Posterior vena cava (tissue), 2 donors: ENCODE results near the gene THADA. TPM values are rescaled to one million over a fixed set of nuclear protein-coding genes. Genes with fewer than 3 reads are reported as not detected.

Experiments
- DNase-seq: peaks from one replicate; pipeline ENCODE4 v3.0.0-alpha.2; 2020; ENCODE audit warnings: low spot score
- intact Hi-C, 2 donors: fragments of 100-400 bp; cut with DNase I; formaldehyde crosslinking; loops; one replicate each; pipeline versions ENCODE4 v1.14.1 to v1.14.2; 2022 to 2023
- total RNA-seq, 2 donors: library from RNA; stranded (reverse); fragmentation: NEBNext Ultra II Directional; extraction: Animal tissue kit (Norgen Biotek cat#: 25700); gene quantifications; one replicate each; pipeline ENCODE4 v1.2.1, GENCODE V29; 2021
- donor health status: DM: yes; HTN: yes; CAD: no.
- donor health status: DM: yes; HTN: yes; CAD: no.

The THADA gene
- total RNA-seq, 2 donors from 2014 or later = 29.9 to 30.7 TPM

DNA sequence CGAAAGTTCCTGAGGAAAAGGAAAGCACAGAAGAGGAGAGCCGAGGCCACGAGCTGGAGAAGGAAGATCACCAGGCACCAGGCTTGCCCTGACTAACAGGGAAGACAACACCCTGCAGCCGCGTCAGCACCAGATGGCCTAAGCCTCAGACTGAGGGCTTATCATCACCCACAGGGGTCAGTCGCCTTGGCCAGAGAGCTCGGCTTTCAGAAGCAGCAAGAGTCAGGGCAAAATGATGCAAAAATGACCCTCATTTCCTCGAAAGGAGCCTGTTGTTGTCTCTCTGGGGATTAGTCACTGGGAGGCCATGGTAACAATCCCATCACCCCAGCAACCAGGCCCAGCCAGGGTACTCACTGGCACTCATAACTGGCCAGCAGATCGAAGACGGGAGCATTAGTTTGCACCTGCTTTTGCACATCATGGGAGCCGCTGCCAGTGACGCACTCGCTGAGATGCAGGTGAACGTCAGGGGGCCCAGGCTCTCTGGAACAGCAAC, 326.7 kb downstream of the THADA start:
- intact Hi-C loops = loop anchor here in 1 of 2 donors (10.0 kb wide), 1 partner anchor 196 kb away; no protein-coding TSS in a partner anchor

DNA sequence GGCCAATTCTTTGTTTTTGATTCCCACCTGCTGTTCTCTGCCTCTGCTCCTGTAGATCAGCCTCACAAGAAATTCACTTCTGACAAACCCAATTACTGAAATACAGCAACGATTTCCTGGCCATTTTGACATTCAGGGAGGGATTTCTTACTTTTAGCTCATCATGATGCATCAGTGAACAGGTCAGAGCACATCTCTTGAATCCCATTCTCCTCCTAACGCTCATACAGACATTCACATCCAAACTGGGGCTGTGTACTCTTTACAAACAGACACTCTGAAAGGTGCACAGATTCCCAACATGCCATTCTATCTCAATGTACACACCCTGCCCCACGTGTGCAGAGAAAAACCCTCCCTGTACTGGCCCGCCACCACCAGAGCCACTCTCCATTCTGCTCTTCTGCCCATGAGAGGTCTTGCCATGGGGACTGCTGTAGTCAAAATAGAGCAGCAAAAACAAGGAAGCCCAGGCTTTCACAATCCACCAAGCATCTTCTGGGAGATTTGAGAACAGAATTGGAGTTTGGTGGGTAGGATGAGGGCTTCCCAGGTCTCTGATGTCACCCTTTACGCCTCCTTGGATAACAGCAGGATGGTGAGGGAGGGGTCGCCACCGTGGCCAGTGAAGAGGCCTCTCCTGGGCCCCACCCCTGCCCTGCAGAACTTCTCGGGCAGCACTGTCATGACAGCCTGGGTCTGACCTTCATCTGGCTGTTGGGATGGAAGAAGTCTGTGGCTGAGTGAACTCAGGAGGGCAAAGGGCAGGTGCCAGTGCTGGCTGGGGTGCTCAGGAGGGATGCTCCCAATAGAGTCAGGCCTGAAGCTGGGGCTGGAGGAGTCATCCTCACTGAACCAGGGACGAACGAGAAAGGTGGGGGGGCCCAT, 327.5 kb downstream of the THADA start:
- intact Hi-C loops = loop anchor here in 1 of 2 donors (10.0 kb wide), 1 partner anchor 196 kb away; no protein-coding TSS in a partner anchor
- DNase-seq = peak; percentile 85

More for the DNA sequence above, 326.7 kb downstream of the THADA start:
- DNase-seq = peak; percentile 98

DNA sequence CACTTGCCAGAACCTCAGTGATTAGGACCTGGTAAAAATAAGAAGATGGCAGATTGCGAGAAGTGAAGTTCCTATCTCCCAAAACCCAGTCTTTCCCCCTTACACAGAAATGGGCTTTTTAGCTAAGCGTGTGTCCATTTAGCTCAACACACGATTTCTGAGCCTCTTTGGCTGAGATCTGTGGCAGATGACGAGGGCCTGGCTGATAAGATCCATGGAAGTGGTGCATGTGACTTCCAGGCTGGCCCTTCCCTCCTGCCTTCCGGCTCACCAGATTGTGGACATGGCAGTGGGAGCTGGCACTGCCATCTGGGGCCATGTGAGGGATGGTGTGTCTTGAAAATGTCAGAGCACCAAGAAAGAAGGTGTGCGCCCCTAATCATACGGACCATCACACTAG, 328.5 kb downstream of the THADA start:
- intact Hi-C loops = loop anchor here in 1 of 2 donors (10.0 kb wide), 1 partner anchor 197 kb away; no protein-coding TSS in a partner anchor
- DNase-seq = no peak

DNA sequence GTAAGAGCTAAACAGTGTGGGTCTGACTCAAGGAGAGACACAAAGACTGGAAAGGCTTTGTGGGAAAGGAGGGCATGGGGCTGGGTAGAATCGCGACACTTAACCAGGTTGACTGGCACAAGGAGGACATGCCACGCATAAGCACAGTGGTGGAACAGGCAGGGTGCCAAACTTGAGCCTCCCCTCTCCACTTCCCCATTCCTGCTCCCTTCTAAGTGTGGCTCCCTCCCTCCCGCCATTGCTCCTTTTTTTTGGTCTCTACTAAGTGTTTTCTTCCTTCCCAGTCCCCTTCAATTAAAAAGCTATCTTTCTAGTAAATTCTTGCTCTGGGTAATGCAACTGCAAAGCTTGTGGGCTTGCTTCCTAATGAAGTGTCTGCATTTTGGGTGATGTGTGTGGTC, 329.1 kb downstream of the THADA start:
- intact Hi-C loops = loop anchor here in 1 of 2 donors (10.0 kb wide), 1 partner anchor 198 kb away; no protein-coding TSS in a partner anchor
- peak; percentile 89 for DNase-seq

DNA sequence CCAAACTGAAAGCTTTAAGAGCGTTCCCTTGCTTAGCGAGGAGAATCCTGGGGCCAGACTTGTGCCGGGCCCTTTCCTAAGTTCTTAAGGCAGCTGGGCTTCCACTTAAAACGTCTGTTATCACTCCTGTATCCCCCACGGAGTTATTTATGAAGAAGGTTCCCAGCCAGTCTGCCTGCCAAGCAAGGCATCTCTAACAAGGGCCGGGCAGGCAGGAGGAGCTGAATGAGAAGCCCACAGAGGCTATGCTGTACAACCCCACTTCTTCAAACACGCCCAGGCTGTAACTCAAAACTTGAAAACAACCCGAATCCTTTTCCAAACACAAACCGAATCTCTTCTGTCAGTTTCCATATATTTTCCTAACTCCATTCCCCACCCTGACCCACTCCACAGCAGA, 330.4 kb downstream of the THADA start:
- DNase-seq = no peak
- intact Hi-C loops = loop anchor here in 1 of 2 donors (10.0 kb wide), 1 partner anchor 199 kb away; no protein-coding TSS in a partner anchor

DNA sequence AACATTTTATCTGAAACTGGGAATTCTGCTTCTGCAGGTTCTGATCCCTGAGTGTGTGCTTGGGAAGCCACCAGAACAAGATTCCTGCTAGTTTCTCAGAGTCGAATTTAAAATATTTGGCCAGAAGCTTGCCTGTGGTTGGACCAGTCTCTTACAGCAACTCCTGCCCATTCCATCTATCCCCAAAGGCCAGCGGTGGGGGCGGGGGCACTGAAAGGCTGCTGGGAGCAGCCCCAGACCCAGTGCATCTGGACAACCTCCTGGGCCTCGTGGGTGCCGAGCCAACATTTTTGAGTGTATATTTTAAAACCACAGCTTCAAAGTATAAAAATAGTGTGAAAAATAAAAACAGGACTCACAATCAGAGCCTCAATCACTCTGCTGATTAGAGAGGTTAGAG, 330.8 kb downstream of the THADA start:
- intact Hi-C loops = loop anchor here in 1 of 2 donors (10.0 kb wide), 1 partner anchor 200 kb away; no protein-coding TSS in a partner anchor

DNA sequence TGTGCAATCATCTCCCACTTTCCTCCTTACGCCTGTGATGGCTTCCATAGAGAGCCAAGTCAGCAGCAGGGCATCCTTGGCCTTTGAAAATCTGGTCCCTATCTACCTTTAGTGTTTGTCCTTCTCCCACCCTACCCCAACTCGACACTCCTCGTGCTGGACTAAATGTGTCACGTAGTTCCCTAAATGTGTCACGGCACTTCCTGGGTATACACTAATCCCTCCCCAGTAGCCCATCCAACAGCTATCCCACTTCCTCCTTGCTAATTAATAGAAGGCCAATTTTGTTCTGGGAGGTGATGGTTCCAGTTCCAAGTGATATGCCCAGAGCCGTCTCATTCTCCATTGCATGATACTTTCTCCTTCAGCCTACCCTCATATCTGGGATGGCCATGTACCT, 332.9 kb downstream of the THADA start:
- intact Hi-C loops = loop anchor here in 1 of 2 donors (10.0 kb wide), 1 partner anchor 202 kb away; no protein-coding TSS in a partner anchor
- no peak for DNase-seq

More for the DNA sequence above, 330.8 kb downstream of the THADA start:
- DNase-seq = peak; percentile 82

DNA sequence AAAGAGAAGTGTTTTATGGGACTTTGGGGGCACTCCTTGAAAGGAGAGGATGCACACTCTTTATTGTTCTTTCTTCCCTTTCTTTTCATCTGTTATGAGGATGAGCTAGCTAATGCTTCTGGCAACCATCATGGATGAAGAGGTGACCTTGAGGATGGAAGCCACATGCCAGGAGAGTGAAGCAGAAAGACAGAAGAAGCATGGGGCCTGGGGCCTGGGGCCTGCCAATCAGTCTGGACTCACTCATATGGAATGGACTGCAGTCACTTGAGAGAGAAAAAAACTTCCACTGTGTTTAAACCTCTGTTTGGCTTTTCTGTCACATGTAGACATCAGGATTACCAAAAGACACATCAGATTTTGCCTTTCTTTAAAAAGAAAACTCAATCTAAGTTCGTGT, 333.6 kb downstream of the THADA start:
- intact Hi-C loops = loop anchor here in 1 of 2 donors (10.0 kb wide), 1 partner anchor 203 kb away; no protein-coding TSS in a partner anchor
- no peak for DNase-seq

DNA sequence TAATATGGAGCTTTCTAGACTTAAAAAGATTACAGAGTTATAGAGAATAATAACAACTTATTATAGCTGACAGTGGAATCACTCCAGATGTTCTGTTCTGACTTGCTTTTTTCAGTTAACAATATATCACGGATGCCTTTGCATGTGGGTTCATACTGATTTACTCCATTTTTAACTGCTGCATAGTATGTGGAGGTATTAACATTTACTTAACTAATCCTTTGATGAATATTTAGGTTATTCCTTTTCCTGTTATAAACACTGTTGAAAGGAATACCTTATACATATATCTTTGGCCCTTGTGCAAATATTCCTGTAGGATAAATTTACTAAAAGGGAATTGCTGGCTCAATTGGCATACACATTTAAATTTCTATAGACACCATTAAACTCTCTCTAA, 336.3 kb downstream of the THADA start:
- no peak for DNase-seq
- intact Hi-C loops = no loop called here

DNA sequence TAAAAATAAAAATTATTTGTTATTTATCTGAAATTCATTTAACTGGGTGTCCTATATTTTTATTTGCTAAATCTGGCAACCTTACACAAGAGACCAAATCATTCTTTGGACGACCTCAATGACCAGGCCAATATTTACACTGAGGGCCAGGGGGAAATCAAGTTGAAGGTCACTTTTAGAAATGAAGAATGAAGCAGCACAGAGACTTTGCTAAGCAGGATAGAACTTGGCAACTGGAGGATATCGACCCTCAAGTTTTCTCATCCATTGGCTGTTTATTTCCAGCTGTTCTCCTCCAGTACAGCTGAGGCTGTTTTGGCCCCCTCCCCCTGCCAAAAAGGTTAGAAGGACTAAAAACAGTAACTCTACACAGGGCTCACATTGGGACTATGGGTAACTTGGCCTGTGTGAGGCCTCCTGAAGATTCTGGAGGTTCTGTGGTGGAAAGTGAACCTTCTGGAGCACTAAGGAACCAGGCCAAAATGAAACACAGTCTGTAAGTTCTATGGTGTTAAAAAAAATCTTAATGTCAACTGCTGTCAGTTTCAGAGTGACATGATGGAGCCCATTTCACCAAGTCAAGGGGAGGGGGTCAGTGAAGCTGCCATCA, 337.2 kb downstream of the THADA start:
- DNase-seq = no peak
- intact Hi-C loops = loop anchor here in 1 of 2 donors (1.0 kb wide), 1 partner anchor 22 kb away; no protein-coding TSS in a partner anchor

DNA sequence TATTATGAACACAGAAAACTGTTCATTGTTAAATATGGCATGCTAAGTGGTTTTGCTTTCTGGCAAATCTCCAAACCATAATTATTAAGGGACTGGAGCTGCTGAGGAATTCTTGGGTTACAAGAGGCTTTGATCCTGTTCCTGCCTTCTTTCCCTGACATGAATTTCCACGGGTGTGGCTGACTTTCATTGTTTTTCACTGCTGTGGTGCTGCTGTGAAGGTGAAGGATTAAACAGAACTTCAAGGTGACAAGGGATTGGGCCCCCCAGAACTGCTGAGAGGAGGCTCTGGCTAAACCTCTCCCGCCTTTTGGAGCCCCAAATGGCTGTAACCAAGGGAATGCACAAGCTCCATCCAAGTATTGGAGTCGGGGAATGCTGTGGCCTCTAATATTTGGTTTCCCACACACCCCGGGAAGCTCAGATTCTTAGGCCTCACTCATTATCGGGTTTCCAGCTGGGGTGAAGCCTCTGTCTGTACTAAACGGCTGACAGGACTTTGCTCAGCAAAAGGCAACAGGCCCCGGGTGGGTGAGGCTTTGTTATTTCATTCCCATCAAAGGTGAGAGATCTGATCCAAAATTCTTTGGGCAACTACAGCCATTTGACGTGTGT, 340.4 kb downstream of the THADA start:
- DNase-seq = no peak

DNA sequence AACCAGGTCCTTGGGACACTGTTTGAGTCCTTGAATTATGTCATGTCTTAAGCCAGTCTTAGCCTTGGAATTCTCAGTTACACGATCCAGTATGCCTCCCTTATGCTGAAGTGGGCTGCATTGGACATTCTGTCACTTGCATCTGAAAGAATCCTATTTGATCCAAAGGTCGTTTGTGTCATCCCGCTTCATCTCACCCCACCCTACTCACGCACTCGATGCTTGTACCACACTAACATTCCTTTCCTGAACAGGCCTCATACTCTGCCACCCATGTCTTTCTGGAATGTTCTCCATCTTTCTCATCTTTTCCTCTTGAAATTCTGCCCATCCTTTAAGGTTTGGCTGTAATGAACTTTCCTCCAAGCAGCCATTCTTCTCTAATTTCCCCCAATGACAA, 341.5 kb downstream of the THADA start:
- intact Hi-C loops = no loop called here

More for the DNA sequence above, 340.4 kb downstream of the THADA start:
- intact Hi-C loops = no loop called here

DNA sequence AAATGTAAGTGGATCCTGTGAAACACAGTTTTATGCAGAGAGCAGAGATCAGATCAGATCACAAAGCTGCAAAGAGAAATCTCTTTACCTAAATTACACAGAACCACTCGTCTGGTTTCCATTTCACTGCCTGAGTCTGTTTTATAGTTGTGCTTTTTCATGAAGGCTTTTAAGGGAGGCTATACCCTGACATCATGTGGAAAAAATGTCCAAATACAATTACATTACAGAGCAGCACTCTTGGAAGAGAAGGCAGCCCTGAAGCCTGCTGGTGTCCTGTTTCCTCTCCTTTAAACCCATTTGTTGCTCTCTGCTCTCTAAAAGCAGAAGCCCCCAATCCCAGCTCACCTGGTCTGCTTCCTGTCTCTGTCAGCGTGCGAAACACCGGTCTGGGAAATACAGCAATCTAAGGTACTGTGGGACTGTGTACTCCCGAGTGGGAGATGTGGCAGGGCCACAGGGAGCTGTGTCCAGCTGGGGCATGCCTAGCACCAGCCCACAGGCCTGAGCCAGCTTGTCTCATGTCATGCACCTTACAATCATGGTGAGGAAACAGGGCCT, 344.6 kb downstream of the THADA start:
- intact Hi-C loops = no loop called here

More for the DNA sequence above, 341.5 kb downstream of the THADA start:
- DNase-seq = no peak

DNA sequence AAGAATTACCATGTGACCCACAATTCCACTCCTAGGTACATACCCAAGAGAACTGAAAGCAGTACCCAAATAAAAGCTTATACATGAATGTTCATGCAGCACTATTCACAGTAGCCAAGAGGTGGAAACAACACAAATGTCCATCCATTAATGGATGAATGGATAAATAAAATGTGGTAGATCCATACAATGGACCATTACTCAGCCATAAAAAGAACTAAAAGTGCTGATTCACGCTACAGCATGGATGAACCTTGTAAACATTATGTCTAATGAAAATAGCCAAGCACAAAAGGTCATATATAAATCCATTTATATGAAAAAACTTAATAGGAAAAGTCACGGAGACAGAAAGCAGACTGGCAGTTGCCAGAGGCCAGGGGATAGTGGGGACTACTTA, 345.8 kb downstream of the THADA start:
- no peak for DNase-seq
- intact Hi-C loops = no loop called here

More for the DNA sequence above, 344.6 kb downstream of the THADA start:
- no peak for DNase-seq

DNA sequence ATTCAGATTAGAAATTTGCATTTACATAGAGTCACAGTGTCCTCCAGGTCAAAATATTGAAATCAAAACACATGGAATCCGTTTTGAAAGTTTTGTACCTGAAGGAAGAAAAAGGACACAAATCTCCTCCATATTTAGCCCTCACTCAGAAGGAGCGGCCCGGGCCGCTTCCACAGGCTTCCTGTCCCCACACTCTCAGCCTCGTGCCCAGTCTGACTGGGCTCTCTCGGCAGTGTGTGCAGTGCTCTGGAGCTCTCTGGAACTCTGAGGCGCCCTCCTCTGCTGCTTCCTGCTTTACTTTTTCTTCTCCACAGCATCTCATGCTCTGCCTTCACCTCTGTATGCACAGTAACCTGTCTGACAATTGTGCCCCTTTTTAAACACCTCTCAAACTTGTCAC, 347.2 kb downstream of the THADA start:
- peak; percentile 69 for DNase-seq
- intact Hi-C loops = no loop called here

DNA sequence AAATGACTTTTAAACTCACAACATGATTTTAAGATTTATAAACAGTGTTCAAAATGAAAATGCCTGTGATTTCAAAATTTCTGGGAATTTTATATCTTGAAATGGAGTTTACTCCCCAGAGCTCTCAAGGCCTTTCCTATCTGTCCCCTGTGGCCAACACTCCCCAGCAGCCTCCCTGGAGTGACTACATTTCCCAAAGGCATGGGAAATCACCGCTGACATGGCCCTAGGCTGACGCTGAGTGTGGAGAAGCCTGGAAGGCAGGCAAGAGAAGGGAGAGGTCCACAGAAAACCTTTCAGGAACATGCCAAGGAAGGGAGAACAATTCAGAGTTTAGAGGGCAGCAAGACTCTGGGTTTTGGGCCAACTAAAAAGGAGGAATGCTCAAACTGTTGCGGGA, 349.2 kb downstream of the THADA start:
- intact Hi-C loops = no loop called here

DNA sequence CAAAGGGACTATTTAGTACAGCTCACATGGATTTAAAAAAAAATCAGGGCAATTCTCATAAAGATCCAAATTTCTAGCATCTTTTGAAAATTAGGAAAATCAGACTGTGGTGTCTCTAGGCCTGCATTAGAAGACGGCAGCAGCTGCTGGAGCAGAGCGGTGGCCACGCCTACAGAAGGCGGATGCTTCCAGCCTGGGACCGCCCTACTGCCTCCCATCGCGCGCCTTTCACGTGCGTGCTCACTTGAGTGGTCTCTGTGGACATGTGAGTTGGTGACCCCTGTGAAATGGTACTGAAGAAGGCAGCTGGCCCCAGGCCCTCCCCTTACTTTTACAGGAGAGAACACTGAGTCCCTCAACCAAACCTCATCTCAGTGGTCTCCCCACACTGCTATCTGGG, 354.3 kb downstream of the THADA start:
- intact Hi-C loops = loop anchor here in 1 of 2 donors (5.0 kb wide), 1 partner anchor 236 kb away; no protein-coding TSS in a partner anchor
- no peak for DNase-seq

More for the DNA sequence above, 349.2 kb downstream of the THADA start:
- DNase-seq = no peak

DNA sequence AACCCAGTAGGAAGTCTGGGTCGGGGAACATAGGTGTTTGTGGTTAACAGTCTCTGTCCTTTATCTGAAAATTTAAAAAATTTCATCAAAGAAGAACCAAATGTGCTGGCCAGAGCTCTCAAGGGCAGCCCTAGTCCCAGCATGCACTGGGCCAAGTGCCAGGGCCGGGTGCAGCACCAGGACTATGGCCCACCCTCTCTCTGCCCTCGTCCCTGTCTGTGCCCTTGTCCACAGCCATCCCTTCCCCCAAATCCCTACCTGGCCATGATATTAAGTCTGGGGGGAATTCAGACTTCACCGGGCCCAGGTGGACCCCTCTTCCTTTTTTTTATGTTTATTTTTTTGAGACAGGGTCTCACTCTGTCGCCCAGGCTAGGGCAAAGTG, 355.1 kb downstream of the THADA start:
- DNase-seq = no peak
- intact Hi-C loops = loop anchor here in 1 of 2 donors (5.0 kb wide), 1 partner anchor 237 kb away; no protein-coding TSS in a partner anchor
